ENCODE measurements around the gene TRAPPC2L.

- TF ChIP-seq CTCF (IDR thresholded peaks at IDR 0.05) (no peak), POLR2A (IDR thresholded peaks at IDR 0.05) (no peak), POLR2AphosphoS5 (IDR thresholded peaks at IDR 0.05) (no peak)
These were observed 46.3 kb downstream of the TRAPPC2L start for GRCh38 chr16:88903267-88903666.
